ENCODE results near the gene ZNF581. TPM values are rescaled to one million over a fixed set of nuclear protein-coding genes. Genes with fewer than 3 reads are reported as not detected.

Gene ZNF581
- total RNA-seq, 1 experiment from 2014 or later, result 46.2 TPM

DNA sequence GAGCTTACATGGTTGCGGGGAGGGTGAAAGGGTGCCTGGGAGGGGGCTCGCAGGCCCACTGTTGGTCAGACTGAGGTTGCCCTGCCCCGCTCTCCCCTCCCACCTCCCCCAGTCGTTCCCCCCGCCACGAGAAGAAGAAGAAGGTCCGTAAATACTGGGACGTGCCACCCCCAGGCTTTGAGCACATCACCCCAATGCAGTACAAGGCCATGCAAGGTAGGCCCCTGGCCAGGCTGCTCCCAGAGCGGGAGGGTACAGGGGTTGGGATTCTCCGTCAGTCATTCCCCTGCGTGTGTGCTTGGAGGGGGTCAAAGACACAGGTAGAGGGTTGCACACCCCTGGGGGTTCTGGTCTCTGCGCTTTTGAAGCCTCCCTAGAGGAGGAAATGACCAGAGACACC is 17.0 kb downstream of the ZNF581 start:
- no TSS peak for BruUV-seq (replicated peaks)
- POLR2A ChIA-PET, result no interaction called here
- Mint-ChIP-seq H3K27ac (ENCODE audit: unreplicated experiment) (peak overlapping the region; percentile 62), H3K27me3 (ENCODE audit: insufficient read depth, unreplicated experiment) (no peaks in the 10 kb centered on the region), H3K4me1 (ENCODE audit: low read depth, unreplicated experiment) (peaks cover 28% of the 10 kb centered on the region), H3K9me3 (ENCODE audit: unreplicated experiment) (no peaks in the 10 kb centered on the region), H3K36me3 (ENCODE audit: insufficient read depth, unreplicated experiment) (peaks cover 65% of the 10 kb centered on the region), H3K4me3 (ENCODE audit: unreplicated experiment) (no peak overlapping the region)
- DNase-seq, result no peak
- peaks cover 15% of the 10 kb centered on the region for H3K36me3 ChIP-seq (ENCODE audit: control insufficient read depth, insufficient read depth, low read length)
- peaks cover 6% of the 10 kb centered on the region; the same call in 1 of the 2 replicates for H3K4me1 ChIP-seq
- intact Hi-C loops (cut with micrococcal nuclease; ENCODE audit: unreplicated experiment), result no loop called here
- H3K27me3 ChIP-seq (replicated peaks; ENCODE audit: control insufficient read depth, insufficient read depth, low read length), result no peaks in the 10 kb centered on the region
- CTCF ChIA-PET, result no interaction called here
- TF ChIP-seq, protein P1, sequence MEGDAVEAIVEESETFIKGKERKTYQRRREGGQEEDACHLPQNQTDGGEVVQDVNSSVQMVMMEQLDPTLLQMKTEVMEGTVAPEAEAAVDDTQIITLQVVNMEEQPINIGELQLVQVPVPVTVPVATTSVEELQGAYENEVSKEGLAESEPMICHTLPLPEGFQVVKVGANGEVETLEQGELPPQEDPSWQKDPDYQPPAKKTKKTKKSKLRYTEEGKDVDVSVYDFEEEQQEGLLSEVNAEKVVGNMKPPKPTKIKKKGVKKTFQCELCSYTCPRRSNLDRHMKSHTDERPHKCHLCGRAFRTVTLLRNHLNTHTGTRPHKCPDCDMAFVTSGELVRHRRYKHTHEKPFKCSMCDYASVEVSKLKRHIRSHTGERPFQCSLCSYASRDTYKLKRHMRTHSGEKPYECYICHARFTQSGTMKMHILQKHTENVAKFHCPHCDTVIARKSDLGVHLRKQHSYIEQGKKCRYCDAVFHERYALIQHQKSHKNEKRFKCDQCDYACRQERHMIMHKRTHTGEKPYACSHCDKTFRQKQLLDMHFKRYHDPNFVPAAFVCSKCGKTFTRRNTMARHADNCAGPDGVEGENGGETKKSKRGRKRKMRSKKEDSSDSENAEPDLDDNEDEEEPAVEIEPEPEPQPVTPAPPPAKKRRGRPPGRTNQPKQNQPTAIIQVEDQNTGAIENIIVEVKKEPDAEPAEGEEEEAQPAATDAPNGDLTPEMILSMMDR (IDR thresholded peaks at IDR 0.05; ENCODE audit: insufficient read depth in 1 of 2, low read depth in 1 of 2, low read length in 1 of 2, severe bottlenecking in 1 of 2, unreplicated experiment in 1 of 2), result no peak
- H3K4me3 ChIP-seq (ENCODE audit: low read depth, low read length), result no peak overlapping the region
- H3K9me3 ChIP-seq, result no peaks in the 10 kb centered on the region

DNA sequence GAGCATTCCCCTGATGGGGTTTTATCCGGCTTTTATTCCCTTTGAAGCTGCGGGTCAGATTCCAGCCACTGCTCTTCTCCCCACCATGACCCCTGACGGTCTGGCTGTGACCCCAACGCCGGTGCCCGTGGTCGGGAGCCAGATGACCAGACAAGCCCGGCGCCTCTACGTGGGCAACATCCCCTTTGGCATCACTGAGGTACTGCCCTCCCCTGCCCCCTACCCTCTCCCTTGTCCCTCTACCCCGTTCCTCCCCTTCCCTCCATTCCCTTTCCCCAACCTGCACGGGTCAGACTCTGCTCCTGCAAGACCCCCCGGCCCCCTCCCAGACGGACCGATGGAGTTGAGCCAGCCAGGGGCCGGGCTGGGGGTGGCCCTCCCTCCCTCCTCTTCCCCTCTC is 17.5 kb downstream of the ZNF581 start:
- TF ChIP-seq, protein P1 (IDR thresholded peaks at IDR 0.05; ENCODE audit: insufficient read depth in 1 of 2, low read depth in 1 of 2, low read length in 1 of 2, severe bottlenecking in 1 of 2, unreplicated experiment in 1 of 2), result no peak
- CTCF ChIA-PET, result no interaction called here

DNA sequence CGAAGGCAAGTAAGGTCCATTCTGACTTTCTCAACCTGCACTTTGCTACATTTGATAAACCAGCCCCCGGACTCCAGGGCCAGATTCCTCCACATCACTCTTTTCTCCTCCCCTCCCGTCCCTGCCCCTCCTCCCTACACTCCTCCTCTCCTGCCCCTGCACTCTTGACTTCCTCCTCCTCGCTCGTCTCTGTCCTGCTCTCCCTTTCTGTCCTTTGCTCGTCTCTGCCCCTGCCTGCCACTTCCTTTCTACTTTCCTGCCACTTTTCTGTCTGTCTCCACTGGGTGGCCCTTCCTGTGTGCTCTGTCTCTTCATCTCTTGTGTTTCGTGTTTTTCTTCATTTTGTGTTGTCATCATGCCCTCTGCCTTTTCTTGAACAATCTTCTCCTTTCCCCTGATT is 18.4 kb downstream of the ZNF581 start:
- H3K9me3 ChIP-seq, result no peaks in the 10 kb centered on the region
- ChIA-PET CTCF (no interaction called here), POLR2A (no interaction called here)
- Mint-ChIP-seq H3K4me3 (ENCODE audit: unreplicated experiment) (no peak overlapping the region), H3K27ac (ENCODE audit: unreplicated experiment) (no peak overlapping the region), H3K4me1 (ENCODE audit: low read depth, unreplicated experiment) (peaks cover 20% of the 10 kb centered on the region), H3K27me3 (ENCODE audit: insufficient read depth, unreplicated experiment) (no peaks in the 10 kb centered on the region), H3K36me3 (ENCODE audit: insufficient read depth, unreplicated experiment) (peaks cover 71% of the 10 kb centered on the region), H3K9me3 (ENCODE audit: unreplicated experiment) (no peaks in the 10 kb centered on the region)
- H3K27me3 ChIP-seq (replicated peaks; ENCODE audit: control insufficient read depth, insufficient read depth, low read length), result no peaks in the 10 kb centered on the region
- DNase-seq, result no peak
- TF ChIP-seq, protein P1 (IDR thresholded peaks at IDR 0.05; ENCODE audit: insufficient read depth in 1 of 2, low read depth in 1 of 2, low read length in 1 of 2, severe bottlenecking in 1 of 2, unreplicated experiment in 1 of 2), result no peak
- H3K4me1 ChIP-seq, result peaks cover 13% of the 10 kb centered on the region
- intact Hi-C loops (cut with micrococcal nuclease; ENCODE audit: unreplicated experiment), result no loop called here
- no TSS peak for BruUV-seq (replicated peaks)
- H3K36me3 ChIP-seq (ENCODE audit: control insufficient read depth, insufficient read depth, low read length), result peaks cover 22% of the 10 kb centered on the region
- H3K4me3 ChIP-seq (ENCODE audit: low read depth, low read length), result no peak overlapping the region

More for the DNA sequence above, 17.5 kb downstream of the ZNF581 start:
- POLR2A ChIA-PET, result no interaction called here
- DNase-seq, result no peak
- peaks cover 17% of the 10 kb centered on the region for H3K36me3 ChIP-seq (ENCODE audit: control insufficient read depth, insufficient read depth, low read length)
- no peaks in the 10 kb centered on the region for H3K9me3 ChIP-seq
- Mint-ChIP-seq H3K9me3 (ENCODE audit: unreplicated experiment) (no peaks in the 10 kb centered on the region), H3K4me1 (ENCODE audit: low read depth, unreplicated experiment) (peaks cover 25% of the 10 kb centered on the region), H3K4me3 (ENCODE audit: unreplicated experiment) (no peak overlapping the region), H3K27me3 (ENCODE audit: insufficient read depth, unreplicated experiment) (no peaks in the 10 kb centered on the region), H3K36me3 (ENCODE audit: insufficient read depth, unreplicated experiment) (peaks cover 65% of the 10 kb centered on the region), H3K27ac (ENCODE audit: unreplicated experiment) (no peak overlapping the region)
- BruUV-seq (replicated peaks), result no TSS peak
- no peak overlapping the region for H3K4me3 ChIP-seq (ENCODE audit: low read depth, low read length)
- H3K4me1 ChIP-seq, result peaks cover 9% of the 10 kb centered on the region; the same call in 1 of the 2 replicates
- no peaks in the 10 kb centered on the region for H3K27me3 ChIP-seq (replicated peaks; ENCODE audit: control insufficient read depth, insufficient read depth, low read length)
- intact Hi-C loops (cut with micrococcal nuclease; ENCODE audit: unreplicated experiment), result no loop called here
